GM08714 (cell line): ENCODE data around the gene SLC8A1.

Experiments
- H3K4me3 ChIP-seq: fragments of 200-500 bp; sonication (Bioruptor generic); 2 replicates; pipeline ENCODE4 v1.5.1; 2014; ENCODE audit warnings: mild to moderate bottlenecking, low read length, inconsistent platforms
- ZNF274 ChIP-seq: IDR thresholded peaks from 2 replicates; pipeline ENCODE4 v1.6.1; 2012; ENCODE audit warnings: mild to moderate bottlenecking, low read depth, low read length

Gene SLC8A1

DNA sequence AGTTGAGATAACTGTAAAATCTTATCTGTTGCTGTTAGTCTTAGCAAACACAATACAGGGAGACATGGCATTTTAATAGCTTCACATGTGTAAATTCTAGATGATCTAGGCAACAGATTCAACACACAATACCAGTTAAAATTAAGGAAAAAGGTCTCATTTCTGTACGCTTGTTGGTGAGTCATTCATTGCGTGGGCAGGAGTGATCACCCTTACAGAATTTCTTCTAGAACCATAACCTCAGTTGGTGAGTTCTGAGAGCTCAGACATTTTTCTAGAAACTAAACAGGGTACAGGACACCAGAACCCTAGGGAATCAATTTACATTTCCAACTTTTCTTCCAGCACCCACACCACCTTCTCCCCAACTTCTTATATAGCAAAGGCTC is 81.9 kb downstream of the SLC8A1 start:
- no peak for TF ChIP-seq ZNF274
- H3K4me3 ChIP-seq, result no peak overlapping the region

DNA sequence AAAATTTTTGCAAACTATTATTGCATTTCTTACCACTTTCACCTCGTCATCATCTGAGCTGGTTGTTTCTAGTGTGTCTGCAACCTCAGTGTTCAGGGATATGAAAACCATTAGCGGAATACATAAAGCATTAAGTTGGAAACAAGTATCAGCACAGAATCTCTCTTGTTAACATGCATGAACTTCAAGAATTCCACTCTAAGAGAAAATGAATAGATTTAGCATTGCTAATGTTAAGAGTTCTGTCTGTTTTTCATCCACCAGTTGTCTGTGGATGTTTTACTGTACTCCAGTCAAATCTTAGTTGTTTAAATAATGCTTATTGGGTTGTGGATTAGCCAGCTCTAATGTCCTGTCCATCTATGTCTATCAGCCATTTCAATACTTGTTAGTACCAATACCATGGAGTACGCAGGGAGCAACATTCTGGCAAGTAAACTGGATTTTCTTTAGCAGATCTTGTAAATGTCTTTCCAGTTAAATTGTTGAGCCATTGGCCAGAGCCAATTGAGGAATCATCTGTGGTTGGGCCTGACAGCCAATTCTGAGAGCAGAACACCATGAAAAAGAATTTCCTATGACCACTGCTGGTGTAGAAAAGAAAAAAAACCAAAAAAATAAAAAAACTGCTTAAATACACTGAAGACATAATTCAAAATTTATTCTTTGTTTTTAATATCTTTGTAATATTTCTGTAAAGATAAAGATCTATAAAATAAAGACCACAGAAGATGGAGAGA is 82.5 kb downstream of the SLC8A1 start:
- no peak overlapping the region for H3K4me3 ChIP-seq
- TF ChIP-seq ZNF274, result no peak

DNA sequence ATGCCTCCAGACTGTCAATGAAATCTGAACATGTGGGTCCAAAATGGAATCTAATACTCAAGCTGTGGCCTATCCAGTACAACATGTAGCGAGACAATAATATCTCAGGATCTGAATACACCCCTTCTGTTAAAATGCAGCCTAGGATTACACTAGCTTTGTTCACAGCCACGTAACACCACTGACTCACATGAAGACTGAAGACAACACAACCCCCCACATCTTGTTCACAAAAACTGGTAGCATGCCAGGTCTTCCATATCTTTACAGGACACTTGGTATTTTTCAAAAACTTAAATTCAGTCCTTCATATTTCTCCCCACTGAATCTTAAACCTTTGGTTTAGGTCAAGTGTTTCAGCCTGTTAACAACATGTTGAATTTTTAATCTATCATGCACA is 84.2 kb downstream of the SLC8A1 start:
- TF ChIP-seq ZNF274, result no peak

GRCh38 chr2:40367032-40367431 is 84.9 kb downstream of the SLC8A1 start:
- TF ChIP-seq ZNF274, result no peak
- H3K4me3 ChIP-seq, result no peak overlapping the region

More for the DNA sequence above, 84.2 kb downstream of the SLC8A1 start:
- no peak overlapping the region for H3K4me3 ChIP-seq

- H3K4me3 ChIP-seq, result no peak overlapping the region
These were observed 87.6 kb downstream of the SLC8A1 start for GRCh38 chr2:40364151-40364874.

DNA sequence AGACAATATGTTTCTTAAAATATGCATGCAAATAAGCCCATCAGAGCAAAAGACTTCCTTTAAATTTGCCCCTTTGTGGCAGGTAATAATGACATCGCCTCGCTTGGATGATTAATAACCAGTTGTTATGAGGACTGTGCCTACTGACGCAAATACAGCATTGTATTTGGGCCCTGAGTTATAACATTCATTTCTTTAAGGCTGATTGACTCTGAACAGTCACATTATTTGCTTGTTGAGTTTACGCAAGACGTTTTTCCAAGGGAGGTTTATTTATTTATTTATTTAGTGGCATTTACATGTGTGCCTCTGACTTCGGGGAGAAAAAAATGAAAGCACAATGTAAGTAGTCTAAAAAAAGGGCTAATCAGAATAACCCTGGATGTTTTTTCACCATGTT is 88.3 kb downstream of the SLC8A1 start:
- TF ChIP-seq ZNF274, result no peak
- no peak overlapping the region for H3K4me3 ChIP-seq

More at GRCh38 chr2:40364151-40364874, 87.6 kb downstream of the SLC8A1 start:
- no peak for TF ChIP-seq ZNF274

DNA sequence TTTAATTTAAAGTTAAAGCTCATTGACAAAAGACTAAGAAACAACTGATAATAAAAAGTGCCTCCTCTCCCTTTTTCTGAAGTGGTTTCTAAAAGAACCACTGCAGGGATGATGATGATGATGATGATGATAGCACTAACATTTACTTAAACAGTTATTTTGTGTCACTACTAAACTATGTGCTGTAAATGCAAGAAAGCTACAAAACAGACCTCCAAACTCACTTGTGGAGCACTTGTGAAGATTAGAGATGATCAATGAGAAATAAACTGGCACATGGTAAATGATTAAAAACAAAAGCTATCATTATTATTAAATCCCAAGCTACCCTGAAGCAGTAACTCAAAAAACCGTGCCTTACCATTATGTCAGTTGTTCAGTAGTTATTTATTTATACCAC is 88.7 kb downstream of the SLC8A1 start:
- no peak overlapping the region for H3K4me3 ChIP-seq
- TF ChIP-seq ZNF274, result no peak

- H3K4me3 ChIP-seq, result no peak overlapping the region
- no peak for TF ChIP-seq ZNF274
These were observed 90.4 kb downstream of the SLC8A1 start for GRCh38 chr2:40361478-40361877.

GRCh38 chr2:40360652-40361051 is 91.2 kb downstream of the SLC8A1 start:
- no peak for TF ChIP-seq ZNF274
- H3K4me3 ChIP-seq, result no peak overlapping the region

DNA sequence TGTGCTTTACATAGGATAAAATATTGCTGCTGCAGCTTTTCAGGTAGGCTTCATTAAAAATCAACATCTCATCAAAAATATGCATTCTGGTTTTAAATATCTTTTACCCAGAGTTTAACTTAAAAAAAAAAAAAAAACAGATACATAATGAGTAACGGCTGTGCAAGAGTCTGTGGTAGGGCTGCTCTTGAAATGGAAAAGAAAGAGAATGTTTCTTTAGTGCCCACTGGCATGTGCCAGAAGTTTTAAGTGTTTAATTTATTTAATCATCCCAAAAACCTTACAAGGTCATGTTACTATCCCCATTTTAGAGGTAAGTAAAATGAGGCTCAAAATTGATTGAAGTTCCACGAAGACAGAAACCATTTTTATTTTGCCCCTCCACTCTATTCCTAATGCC is 92.1 kb downstream of the SLC8A1 start:
- H3K4me3 ChIP-seq, result no peak overlapping the region
- no peak for TF ChIP-seq ZNF274

GRCh38 chr2:40358783-40359182 is 93.1 kb downstream of the SLC8A1 start:
- no peak for TF ChIP-seq ZNF274

DNA sequence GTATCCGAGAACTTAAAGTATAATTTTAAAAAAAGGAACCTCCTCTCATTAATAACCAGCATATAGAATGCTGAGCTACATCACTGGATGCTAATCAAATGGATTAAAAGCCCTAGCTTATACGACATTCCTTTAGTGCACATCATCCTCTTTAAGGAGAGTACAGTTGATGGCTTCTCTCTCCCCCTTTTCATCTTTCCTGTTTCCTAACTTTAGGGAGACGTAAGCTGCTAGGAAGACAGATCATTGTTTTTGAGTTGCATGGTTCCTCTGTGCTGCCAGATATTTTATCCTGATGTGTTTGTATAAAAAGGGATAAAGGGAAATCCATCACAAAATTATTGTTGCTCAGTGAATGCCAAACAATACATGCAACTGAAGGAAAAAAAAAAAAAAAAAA is 94.2 kb downstream of the SLC8A1 start:
- H3K4me3 ChIP-seq, result no peak overlapping the region
- no peak for TF ChIP-seq ZNF274

More at GRCh38 chr2:40358783-40359182, 93.1 kb downstream of the SLC8A1 start:
- no peak overlapping the region for H3K4me3 ChIP-seq

DNA sequence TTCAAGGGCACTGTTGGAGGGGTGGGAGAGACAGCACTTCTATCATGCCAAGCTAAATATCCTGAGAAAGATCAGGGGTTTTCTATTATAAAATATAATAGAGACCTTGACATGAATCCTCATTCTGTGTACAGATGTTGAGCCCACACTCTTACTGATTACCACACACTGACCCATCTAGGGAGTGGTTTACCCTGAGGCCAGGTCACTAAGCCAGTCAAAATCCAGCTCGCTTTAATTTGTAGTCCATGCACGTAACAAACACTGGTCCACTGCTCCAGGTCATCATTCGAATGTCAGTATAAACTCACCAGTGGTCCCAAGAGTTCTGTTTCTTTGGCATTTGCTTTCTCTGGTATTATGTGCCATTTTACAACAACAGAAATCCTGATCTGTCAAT is 96.4 kb downstream of the SLC8A1 start:
- no peak overlapping the region for H3K4me3 ChIP-seq
- no peak for TF ChIP-seq ZNF274

GRCh38 chr2:40353231-40353630 is 98.7 kb downstream of the SLC8A1 start:
- no peak overlapping the region for H3K4me3 ChIP-seq
- TF ChIP-seq ZNF274, result no peak

GRCh38 chr2:40352703-40353099 is 99.2 kb downstream of the SLC8A1 start:
- no peak overlapping the region for H3K4me3 ChIP-seq
- TF ChIP-seq ZNF274, result no peak
